Measurements from ENCODE around the gene CSNK1G1.

DNA sequence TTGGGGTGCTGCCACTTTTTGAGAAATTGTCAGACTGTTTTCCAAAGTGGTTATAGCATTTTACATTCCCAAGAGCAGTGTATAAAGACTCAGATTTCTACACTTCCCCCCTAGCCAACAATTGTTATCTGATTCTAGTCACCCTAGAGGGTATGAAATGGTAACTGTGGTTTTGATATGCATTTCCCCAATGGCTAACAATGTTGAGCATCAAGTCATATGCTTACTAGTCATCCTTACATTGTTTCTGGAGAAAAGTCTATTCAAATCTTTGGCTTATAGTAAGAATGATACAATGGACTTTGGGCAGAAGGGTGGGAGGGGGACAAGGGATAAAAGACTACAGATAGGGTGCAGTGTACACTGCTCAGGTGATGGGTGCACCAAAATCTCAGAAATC, 73.3 kb downstream of the CSNK1G1 start:
- TF ChIP-seq CTCF (conservative IDR thresholded peaks at IDR 0.05; ENCODE audit: low read depth, low read length), result no peak
- no peak for TF ChIP-seq EZH2 (IDR thresholded peaks at IDR 0.05; ENCODE audit: borderline replicate concordance, low read depth, low read length, poor library complexity, severe bottlenecking)
